Hepatocyte (in vitro differentiated cells): ENCODE measurements around the gene TMEM179B. TPM values are rescaled to one million over a fixed set of nuclear protein-coding genes. Genes with fewer than 3 reads are reported as not detected.
"Not testable (repeated sequence)": the region's sequence is repeated elsewhere in the genome, so short reads cannot be mapped to it uniquely, and the experiment has no call there.

ENCODE experiments used
- DNase-seq: peaks from one replicate; pipeline ENCODE4 v3.0.0-alpha.2; 2016; ENCODE audit warnings: low spot score
- H2AFZ ChIP-seq: fragments of 200-600 bp; sonication (generic); 2 replicates; pipeline ENCODE4 v1.6.0; 2016; ENCODE audit warnings: antibody characterized with exemption, mild to moderate bottlenecking
- H3K27ac ChIP-seq: fragments of 200-600 bp; sonication (generic); 2 replicates; pipeline ENCODE4 v1.5.1; 2016; ENCODE audit warnings: mild to moderate bottlenecking
- H3K27me3 ChIP-seq: fragments of 200-600 bp; sonication (generic); 2 replicates; pipeline ENCODE4 v1.6.1; 2016
- H3K36me3 ChIP-seq: fragments of 200-600 bp; sonication (generic); replicated peaks from 2 replicates; pipeline ENCODE4 v1.5.1; 2016; ENCODE audit warnings: low read depth; ENCODE audit not compliant: insufficient read depth
- H3K4me1 ChIP-seq: fragments of 200-600 bp; sonication (generic); 2 replicates; pipeline ENCODE4 v1.5.1; 2016; ENCODE audit warnings: mild to moderate bottlenecking, moderate library complexity; ENCODE audit not compliant: insufficient read depth
- H3K4me2 ChIP-seq: fragments of 200-600 bp; sonication (generic); 2 replicates; pipeline ENCODE4 v1.6.0; 2016
- H3K4me3 ChIP-seq: fragments of 200-600 bp; sonication (generic); 2 replicates; pipeline ENCODE4 v1.5.1; 2016; ENCODE audit warnings: mild to moderate bottlenecking
- H3K79me2 ChIP-seq: fragments of 200-600 bp; sonication (generic); 2 replicates; pipeline ENCODE4 v1.6.0; 2017; ENCODE audit warnings: mild to moderate bottlenecking
- H3K9me2 ChIP-seq: fragments of 200-600 bp; sonication (generic); replicated peaks from 2 replicates; pipeline ENCODE4 v1.6.0; 2017; ENCODE audit warnings: mild to moderate bottlenecking; ENCODE audit not compliant: insufficient read depth
- H3K9me3 ChIP-seq: fragments of 200-600 bp; sonication (generic); 2 replicates; pipeline ENCODE4 v1.5.1; 2016; ENCODE audit warnings: low read depth, mild to moderate bottlenecking
- H4K20me1 ChIP-seq: fragments of 200-600 bp; sonication (generic); 2 replicates; pipeline ENCODE4 v1.6.0; 2016; ENCODE audit warnings: mild to moderate bottlenecking; ENCODE audit not compliant: insufficient read depth, poor library complexity, severe bottlenecking
- CTCF ChIP-seq: fragments of 200-600 bp; sonication (generic); IDR thresholded peaks from 2 replicates; pipeline ENCODE4 v1.5.1; 2016; ENCODE audit warnings: antibody characterized with exemption, mild to moderate bottlenecking; ENCODE audit not compliant: poor library complexity
- EZH2 ChIP-seq: fragments of 200-600 bp; sonication (generic); IDR thresholded peaks from 2 replicates; pipeline ENCODE4 v1.6.1; 2016; ENCODE audit warnings: antibody characterized with exemption, mild to moderate bottlenecking, borderline replicate concordance
- EZH2phosphoT487 ChIP-seq: fragments of 200-600 bp; sonication (generic); IDR thresholded peaks from one replicate; pipeline ENCODE4 v1.6.1; 2018; ENCODE audit warnings: antibody characterized with exemption, mild to moderate bottlenecking, low read depth, moderate library complexity; ENCODE audit not compliant: unreplicated experiment, severe bottlenecking
- WGBS: methylation state at CpG from one replicate; pipeline ENCODE4 v1.1.6; 2016; ENCODE audit warnings: low lambda C conversion rate; ENCODE audit errors: missing lambda C conversion rate; 5-methylcytosine and 5-hydroxymethylcytosine counted together
- polyA plus RNA-seq: library from polyadenylated mRNA; unstranded; fragments of >200 nt; fragmentation: Nextera tagmentation; extraction: Ambion mirVana; gene quantifications from 2 replicates; pipeline ENCODE4 v1.2.1, GENCODE V29; 2016
- total RNA-seq: library from RNA; depleted of rRNA; stranded (reverse); fragments of >200 nt; gene quantifications from 2 replicates; pipeline ENCODE4 v1.2.3, GENCODE V29; 2014

The TMEM179B gene
- total and polyA plus RNA-seq, 2 experiments from 2014 or later, result 78.0 to 172 TPM

- Histone ChIP-seq H3K4me1 (peaks cover 10% of the 10 kb centered on the region), H3K9me3 (no peaks in the 10 kb centered on the region), H3K4me3 (no peak overlapping the region), H3K4me2 (no peak overlapping the region), H3K27ac (no peak overlapping the region), H3K27me3 (no peaks in the 10 kb centered on the region), H2AFZ (no peak overlapping the region), H3K9me2 (no peaks in the 10 kb centered on the region), H4K20me1 (no peaks in the 10 kb centered on the region), H3K36me3 (no peaks in the 10 kb centered on the region), H3K79me2 (peaks cover 14% of the 10 kb centered on the region)
- 55% methylated on average over 9 of the region's 9 CpGs for WGBS
- DNase-seq, result no peak
- no peak for TF ChIP-seq CTCF
- no peak for TF ChIP-seq EZH2phosphoT487
- TF ChIP-seq EZH2, result no peak
These were observed 29.1 kb upstream of the TMEM179B start for GRCh38 chr11:62757846-62758788.

- H4K20me1 ChIP-seq, H3K36me3 ChIP-seq, H3K27me3 ChIP-seq, H3K9me2 ChIP-seq, H3K4me1 ChIP-seq, DNase-seq, H3K9me3 ChIP-seq: not testable (repeated sequence)
- H3K4me2 ChIP-seq, result peak overlapping the region; percentile 86
- H3K27ac ChIP-seq, result peak overlapping the region; percentile 63
- peak overlapping the region; percentile 64 for H2AFZ ChIP-seq
- peak overlapping the region; percentile 23 for H3K4me3 ChIP-seq
- WGBS, result 46% methylated on average over 9 of the region's 9 CpGs
- H3K79me2 ChIP-seq, result peaks cover 21% of the 10 kb centered on the region
These were observed 26.4 kb upstream of the TMEM179B start for GRCh38 chr11:62760867-62761227.

GRCh38 chr11:62770778-62771143 lies 16.4 kb upstream of the TMEM179B start:
- Histone ChIP-seq H3K9me3 (no peaks in the 10 kb centered on the region), H3K79me2 (peaks cover 24% of the 10 kb centered on the region), H3K4me2 (peak overlapping the region; percentile 80), H3K36me3 (no peaks in the 10 kb centered on the region), H3K4me3 (peak overlapping the region; percentile 31), H3K27me3 (no peaks in the 10 kb centered on the region), H4K20me1 (no peaks in the 10 kb centered on the region), H3K4me1 (peaks cover 17% of the 10 kb centered on the region), H2AFZ (peak overlapping the region; percentile 52), H3K27ac (peak overlapping the region; percentile 96), H3K9me2 (no peaks in the 10 kb centered on the region)
- DNase-seq, result peak; percentile 32
- 15% methylated on average over 18 of the region's 18 CpGs for WGBS
- no peak for TF ChIP-seq CTCF
- TF ChIP-seq EZH2, result no peak
- no peak for TF ChIP-seq EZH2phosphoT487

DNA sequence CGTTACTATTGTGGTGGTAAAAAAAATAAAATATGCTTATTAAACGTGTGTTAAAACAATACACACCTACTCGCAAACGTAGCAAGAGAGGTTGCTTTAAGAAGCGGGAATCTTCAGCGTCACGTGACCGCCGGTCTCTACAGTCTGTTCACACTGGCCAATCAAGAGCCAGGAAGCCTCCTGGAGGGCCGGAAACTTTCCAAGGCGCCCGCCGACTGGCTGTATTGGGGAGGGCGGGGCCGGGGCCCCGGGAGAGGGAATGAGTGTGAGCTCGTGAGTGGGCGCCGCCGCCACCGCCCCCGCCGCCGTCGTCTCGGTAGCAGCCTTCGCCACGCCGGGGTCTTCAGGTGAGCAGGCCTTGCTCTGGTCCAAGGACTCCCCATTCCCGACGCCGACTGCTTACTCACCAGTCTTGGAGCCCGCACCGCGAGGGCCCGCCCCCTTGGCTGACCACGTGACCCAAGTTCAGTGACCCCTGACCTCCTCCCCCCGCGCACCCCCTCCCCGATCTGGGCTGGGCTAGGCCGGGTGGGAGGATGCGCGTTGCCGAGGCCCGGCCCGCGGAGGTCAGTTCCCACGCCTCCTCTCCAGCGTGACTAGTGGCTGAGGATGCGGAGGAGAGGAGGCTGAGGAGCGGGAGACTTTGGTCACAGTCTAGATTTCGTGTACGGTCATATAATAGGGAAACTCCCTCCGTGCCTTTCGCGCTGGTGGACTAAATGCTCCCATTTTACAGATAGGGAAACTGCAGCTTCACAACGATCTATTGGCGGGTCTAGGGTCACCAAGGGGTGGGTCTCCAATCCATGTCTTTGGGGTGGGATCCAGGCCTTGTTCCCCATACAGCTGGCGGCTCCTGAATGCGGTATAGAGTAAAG lies 15.8 kb upstream of the TMEM179B start, which contains the start of gene TAF6L:
TAF6L (plus strand) TSS at position 253 of the 878 bp plus-strand sequence. CDS start 4,388 bp downstream, outside the sequence.
- H4K20me1 ChIP-seq, result no peaks in the 10 kb centered on the region
- H3K9me3 ChIP-seq, result no peaks in the 10 kb centered on the region
- peak within 1 kb of the TSS; percentile 80 for H3K4me2 ChIP-seq
- peak; percentile 99 for DNase-seq
- peaks cover 24% of the 10 kb centered on the region for H3K79me2 ChIP-seq
- no peaks in the 10 kb centered on the region for H3K36me3 ChIP-seq
- H3K27me3 ChIP-seq, result no peaks in the 10 kb centered on the region
- peak within 1 kb of the TSS; percentile 57 for H2AFZ ChIP-seq
- TF ChIP-seq EZH2 (no peak), EZH2phosphoT487 (no peak), CTCF (no peak)
- H3K4me1 ChIP-seq, result peaks cover 17% of the 10 kb centered on the region
- WGBS, result 4% methylated on average over 32 of the region's 60 CpGs
- peak within 1 kb of the TSS; percentile 96 for H3K27ac ChIP-seq
- no peaks in the 10 kb centered on the region for H3K9me2 ChIP-seq
- peak within 1 kb of the TSS; percentile 71 for H3K4me3 ChIP-seq
